CD4-positive, alpha-beta T cell treated with Interferon gamma for 1 hour (primary cell): ENCODE data around the gene DOHH.

Source experiments
- DNase-seq: peaks from one replicate; pipeline ENCODE4 v3.0.0-alpha.2; 2020

DOHH gene, protein sequence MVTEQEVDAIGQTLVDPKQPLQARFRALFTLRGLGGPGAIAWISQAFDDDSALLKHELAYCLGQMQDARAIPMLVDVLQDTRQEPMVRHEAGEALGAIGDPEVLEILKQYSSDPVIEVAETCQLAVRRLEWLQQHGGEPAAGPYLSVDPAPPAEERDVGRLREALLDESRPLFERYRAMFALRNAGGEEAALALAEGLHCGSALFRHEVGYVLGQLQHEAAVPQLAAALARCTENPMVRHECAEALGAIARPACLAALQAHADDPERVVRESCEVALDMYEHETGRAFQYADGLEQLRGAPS

DNA sequence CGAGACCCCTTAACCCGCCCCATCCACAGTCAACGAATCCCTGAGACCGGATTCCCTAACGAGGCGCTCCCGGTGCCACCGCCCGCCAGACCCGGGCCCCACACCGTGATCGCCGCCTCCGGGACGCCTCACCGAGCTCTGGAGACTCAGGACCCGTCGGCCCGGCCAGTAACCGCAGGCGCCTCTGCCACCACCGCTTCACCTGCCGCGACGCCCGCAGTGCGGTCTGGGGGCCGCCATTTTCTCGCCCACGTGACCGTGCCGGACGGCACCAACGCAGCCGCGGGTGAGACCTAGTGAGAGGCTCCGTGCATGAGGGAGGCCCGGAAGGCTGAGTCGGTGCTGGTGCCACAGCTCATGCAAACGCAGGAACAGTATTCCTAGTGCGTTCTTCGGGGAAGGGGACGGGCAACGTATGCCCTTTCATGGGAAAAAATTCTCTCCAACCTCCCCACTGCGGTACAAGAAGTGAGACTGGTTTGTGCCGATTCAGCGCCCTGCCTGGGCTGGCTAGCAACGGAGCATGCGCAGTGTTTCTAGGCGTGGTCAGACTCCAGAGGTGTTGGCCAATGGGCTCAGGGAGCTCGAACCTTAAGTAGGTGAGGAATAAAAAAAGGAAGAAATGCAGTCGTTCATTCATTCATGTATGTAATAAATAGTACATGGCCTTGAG lies at the start of gene DOHH:
Gene DOHH, minus strand, starts transcription at position 246 of the 673 bp plus-strand sequence. CDS start 3,860 bp downstream, outside the sequence.
- DNase-seq = peak; percentile 96

DNA sequence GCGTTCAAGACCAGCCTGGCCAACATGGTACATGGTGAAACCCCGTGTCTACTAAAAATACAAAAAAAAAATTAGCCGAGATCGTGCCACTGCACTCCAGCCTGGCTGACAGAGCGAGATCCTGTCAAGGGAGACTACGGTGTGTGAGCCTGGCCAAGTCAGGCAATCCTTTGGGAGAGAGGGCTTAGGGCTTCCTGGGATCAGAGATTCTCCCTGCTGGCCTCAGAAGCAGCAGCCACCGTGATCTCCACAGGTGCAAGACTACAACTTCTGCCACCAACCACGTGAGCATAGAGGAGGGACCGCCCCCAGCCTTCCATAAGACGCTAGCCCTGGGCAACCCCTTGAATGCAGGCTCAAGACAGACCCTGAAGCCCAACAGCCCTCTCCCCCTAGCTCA lies 49.3 kb upstream of the DOHH start:
- DNase-seq = no peak

DNA sequence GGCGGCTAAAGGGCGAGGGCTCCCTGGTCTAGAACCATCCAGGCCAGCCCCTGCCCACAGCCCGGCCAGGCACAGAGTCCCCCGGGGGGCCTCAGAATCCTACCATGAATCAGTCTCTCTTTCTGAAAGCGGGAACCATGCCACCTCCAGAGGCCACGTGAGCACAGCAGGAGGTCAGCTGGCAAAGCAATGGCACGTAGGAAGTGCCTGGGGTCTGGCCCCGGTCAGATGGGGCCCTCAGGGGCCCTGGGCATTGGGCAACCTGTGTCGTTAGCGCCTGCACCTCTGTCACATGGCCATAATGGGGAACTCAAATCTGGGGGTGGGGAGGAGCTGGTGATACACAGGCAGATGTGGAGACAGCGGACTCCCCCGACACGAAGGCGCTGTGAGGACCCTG lies 48.1 kb upstream of the DOHH start:
- peak; percentile 67 for DNase-seq

DNA sequence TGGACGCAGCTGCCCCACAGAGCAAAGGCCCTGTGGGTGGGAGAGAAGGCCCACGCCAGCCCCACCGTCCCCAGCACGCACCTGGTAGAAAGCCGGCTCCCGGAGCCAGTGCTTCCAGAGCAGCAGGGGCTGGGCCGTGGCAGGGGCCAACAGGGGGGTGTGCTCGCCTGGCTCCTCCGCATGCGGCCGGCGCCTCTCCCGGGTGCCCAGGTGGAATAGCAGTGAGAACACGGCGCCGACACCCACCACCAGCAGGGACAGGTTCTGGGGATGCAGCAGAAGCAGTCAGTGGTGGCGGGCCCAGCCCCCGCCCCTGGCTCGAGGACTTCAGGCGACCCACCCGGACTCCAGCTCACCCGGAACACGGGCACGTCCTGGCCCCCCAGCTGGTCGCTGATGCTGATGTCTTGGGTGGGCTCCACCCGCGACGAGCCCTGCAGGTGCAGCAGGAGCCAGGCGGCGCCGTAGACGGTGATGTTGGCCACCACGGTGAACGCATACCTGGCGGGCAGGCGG lies 47.4 kb upstream of the DOHH start:
- DNase-seq = no peak

DNA sequence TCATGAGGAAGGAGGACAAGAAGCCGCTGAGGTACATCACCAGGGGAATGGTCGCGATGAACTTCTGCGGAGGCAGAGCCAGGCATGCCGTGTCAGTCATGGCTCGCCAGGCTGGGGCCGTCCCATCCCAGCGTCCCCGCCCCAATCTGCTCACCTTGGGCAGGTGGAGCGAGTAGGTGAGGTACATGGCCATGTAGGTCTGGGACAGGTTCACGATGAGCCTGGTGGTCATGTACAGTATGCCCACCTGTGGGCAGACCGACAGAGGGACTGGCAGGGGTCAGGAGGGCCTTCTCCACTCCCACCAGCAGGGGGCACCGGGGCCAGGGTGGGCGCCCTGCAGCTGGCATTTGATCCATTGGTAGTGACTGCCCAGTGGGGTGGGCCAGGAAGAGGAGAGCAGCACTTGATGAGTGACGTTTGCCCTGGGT lies 46.8 kb upstream of the DOHH start:
- DNase-seq = no peak

DNA sequence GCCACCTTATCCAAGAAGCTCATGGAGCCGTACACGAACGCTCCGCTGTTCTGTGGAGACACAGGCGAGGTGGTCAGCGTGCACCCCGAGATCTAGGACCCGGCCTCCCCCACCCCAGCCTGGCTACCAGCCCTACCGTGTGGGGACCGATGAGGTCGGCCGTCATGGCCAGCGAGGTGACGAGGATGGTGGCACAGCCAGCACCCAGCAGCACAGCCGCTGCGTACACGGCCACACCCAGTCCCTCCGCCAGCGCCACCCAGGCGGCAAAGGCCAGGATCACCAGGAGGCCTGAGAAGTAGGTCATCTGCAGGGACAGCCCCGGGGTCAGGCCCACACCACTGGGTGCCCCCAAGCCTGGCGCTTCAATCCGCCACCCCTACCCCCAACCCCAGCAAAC lies 45.6 kb upstream of the DOHH start:
- no peak for DNase-seq

DNA sequence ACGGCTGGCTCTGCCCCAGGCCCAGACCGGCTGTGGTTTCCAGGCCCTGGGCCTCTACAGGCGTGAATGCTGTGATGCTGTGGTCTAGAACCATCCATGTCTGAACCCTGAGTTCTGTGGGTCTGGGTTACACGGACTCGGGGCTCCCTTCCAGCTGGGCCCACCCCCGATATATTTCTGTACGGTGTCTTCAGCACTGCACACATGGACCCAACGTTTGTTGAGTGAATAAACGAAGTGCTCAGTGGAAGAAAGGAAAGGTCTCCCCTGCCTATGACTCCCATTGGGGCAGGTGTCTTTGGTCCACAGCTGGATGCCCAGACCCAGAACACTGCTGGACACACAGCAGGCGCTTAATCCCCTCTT lies 45.2 kb upstream of the DOHH start:
- no peak for DNase-seq

DNA sequence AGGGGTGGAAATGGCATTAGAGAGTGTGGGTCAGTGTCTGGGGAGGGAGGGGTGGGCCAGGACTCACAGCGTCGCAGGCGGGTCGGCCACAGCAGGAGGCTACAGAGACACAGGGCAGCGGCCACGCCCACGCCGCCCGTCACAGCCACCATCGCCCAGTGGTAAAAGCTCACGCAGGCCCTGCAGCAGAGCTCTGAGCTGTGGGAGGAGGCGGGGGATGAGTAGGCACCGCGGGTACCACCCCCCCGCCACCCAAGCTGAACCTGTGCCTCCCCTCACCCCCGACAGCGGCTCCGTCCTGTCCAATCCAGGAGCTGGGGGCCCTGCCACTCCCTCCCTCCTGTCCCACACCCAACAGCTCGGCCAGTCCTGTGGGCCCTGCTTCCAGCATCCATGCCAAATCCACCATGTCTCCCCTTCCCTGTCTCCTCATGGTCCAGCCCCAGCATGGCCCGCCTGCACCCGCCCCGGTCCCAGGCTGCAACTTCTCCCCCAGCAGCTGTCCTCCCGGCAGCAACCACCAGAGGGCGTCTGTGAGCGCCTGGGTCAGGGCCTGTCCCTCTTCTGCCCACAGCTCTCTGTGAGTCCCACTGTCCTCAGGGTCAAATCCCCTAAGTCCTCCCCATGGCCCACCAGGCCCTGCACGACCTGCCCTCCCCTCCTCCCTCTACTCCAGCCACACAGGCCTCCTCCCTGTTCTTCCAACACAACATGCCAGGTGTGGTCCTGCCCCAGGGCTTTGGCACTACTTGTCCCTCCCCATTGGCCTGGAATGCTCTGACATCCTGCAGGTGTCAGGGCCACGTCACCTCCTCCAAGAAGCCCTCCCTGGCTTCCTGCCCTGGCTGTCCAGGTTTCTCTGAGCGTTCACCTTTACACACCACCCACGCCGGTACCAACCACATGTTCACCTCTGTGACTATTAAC lies 44.5 kb upstream of the DOHH start:
- peak; percentile 60 for DNase-seq

DNA sequence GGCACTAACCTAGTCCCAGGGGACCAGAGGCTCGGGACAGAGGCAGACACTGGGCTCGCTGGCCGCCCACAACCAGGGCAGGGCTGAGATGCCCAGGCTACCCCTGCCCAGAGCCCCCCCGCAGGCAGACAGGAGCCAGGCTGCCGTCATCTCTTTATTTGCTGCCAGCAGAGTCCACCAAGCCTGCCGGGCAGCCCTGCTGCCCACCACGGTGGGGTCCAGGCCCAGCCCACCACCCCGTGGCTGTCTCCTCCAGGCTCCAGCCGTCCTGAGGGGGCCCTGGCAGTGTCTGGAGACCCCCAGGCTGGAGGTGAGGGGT lies 43.5 kb upstream of the DOHH start:
- no peak for DNase-seq

DNA sequence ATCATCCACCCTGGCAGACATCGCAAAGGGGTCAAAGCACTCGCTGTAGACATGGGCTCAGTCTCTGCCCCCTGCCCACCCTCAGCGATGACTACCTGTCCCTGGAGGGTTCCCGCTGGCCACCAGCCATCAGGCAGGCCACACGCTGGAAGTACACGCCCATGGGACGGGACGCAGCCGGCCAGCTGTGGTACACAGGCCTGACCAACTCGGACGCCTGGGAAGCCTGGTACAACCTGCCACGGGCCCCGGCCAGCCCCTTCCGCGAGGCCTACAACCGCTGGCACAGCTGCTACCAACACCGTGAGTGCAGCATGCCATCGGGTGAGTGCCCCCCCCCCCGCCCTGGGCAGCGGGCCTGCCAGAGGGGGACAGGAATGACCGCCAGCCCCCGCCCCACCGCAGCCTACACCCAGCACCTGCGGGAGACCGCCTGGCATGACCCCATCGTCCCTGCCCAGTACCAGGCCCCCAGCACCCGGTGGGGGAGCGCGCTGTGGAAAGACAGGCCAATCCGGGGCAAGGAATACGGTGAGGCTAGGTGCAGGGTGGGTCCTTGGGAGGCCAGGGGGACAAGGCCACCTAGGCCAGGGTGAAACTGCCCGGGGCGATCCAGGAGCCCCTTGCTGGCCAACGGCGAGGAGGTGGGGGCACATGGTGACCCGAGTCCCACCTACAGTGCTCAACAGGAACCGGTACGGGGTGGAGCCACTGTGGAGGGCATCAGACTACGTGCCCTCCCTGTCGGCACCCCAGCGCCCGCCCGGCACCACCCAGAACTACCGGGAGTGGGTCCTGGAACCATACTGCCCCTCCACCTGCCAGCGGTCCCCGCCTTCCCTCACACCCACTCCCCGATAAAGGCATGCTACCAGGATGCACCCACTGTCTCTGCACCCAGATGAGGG lies 42.9 kb upstream of the DOHH start:
- no peak for DNase-seq

DNA sequence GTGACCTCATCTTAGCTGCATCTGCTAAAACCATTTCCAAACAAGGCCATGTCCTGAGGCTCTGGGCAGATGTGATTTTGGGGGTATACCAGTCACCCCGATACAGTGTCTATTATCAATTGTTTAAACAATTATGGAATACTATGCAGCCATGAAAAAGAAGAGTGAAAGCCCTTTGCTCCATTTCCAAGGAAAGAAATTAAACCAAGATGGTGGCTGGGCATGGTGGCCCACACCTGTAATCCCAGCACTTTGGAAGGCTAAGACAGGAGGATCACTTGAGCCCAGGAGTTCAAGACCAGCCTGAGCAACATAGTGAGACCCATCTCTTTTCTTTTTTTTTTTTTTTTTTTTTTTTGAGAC lies 39.3 kb upstream of the DOHH start:
- no peak for DNase-seq

DNA sequence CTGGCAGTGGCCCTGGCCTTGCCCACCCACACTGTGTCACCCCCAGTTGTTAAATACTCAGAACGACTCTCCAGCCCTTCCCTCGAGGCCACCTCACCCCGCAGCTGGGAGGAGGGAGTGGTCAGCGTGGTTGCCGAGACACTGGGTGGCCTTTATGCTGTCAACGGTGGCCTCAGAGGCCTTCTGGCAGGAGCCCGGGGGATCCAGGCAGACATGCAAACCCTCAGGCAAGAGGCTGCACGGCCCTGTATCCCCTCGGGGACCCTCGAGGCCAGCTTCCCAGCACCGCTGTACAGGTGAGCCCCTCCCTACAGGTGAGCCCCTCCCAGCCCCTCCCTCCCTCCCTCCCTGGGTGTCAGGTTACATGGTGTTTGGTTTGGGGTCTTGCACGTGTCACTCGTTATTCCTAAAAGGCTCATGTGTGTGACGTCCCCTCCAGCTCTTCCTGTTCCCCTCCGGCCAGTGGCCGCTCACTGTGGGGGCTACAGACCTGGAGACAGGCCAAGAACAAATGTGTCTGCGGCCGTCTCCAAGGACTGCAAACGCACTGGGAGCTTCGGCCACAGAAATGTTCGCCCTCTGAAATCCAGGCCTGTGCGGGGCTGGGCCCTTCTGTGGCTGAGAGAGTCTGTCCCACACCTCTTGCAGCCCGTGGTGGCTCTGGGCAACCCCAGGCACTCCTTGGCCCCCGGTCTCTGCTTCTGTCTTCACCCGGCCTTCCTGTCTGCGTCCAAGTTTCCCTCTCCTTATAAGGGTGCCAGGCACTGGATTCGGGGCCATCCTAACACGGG lies 38.7 kb upstream of the DOHH start, which contains the start of gene TEKTIP1:
Gene TEKTIP1, plus strand, starts transcription at position 210 of the 791 bp plus-strand sequence. Its CDS starts 4 bp downstream, at position 214.
- no peak for DNase-seq

DNA sequence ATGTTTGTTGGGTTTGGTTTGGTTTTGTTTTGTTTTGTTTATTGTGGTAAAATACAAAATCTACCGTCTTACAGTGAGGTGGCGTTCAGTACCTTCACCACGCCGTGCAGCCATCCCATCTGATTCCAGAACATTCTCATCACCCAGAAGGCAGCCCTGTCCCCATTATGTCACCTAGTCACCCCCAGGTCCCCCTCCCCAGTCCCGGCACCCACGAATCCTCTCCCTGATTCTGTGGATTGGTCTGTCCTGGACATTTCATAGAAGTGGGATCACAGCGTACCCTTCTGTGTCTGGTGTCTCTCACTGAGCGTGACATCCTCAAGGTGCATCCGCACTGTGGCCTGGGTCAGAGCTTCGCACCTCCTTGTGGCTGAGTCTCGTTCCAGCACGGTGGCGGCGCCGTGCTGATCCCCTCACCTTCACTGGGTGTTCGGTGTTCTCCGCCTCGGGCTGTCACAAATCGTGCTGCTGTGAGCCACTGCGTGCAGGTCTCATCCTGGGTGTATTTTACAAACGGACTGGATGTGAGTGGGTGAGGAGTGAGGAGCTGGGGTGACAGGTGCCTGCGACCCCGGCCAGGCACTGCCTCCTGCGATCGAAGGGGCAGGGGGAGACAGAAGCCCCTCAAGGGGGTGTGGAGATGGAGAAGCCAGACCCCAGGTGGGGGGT lies 37.9 kb upstream of the DOHH start:
- DNase-seq = no peak

DNA sequence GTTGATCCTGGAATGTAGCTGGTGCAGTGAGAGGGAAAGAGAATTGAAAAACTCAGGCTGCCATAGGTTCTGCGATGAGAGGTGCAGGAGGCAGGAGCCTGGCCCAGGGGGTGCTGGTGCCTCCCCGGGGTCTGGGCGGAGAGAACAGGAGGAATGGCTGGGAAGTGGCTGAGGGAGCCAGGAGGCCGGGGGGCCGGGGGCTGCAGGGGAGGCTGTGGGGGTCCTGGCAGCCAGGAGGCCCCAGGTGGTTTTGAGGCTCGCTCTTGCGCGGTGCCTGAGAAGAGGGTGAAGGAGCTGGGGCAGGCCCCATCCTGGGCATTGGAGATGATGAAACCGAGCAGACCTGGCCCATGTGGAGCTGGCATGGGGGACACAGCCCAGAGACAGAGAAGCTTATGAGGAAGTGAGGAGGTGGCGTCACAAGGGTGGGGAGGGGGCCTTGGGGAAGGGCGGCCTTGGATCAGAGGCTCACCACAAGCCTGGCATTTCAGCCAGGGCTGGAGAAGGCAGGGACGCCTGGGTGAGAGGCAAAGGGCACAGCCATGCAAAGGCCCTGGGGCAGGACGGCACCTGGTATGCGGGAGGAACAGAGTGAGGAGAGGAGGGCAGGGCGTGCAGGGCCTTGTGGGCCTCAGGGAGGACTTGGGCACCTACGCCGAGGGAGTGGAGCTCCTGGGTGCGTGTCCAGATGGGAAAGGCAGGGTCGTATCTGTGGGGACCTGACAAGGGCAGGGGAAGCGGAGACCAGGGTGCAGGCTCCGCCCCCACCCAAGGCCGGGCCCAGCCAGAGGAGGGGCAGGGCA lies 37.2 kb upstream of the DOHH start:
- DNase-seq = no peak

DNA sequence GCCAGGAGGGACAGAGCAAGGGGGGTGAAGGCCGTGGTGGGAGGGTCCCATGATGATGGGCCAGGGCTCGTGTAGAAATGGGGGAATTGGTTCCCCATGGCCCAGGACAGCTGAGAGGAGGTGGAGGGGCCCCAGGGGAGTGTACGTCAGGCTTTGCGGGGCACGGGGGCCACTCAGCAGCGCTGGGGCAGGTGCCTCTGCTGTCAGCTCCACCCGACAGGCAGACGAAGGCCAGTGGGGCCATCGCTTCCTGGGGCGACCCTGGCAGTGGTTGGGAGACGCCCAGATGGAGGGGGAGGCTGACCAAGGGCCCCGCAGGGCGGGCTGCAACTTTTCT lies 36.6 kb upstream of the DOHH start:
- no peak for DNase-seq

DNA sequence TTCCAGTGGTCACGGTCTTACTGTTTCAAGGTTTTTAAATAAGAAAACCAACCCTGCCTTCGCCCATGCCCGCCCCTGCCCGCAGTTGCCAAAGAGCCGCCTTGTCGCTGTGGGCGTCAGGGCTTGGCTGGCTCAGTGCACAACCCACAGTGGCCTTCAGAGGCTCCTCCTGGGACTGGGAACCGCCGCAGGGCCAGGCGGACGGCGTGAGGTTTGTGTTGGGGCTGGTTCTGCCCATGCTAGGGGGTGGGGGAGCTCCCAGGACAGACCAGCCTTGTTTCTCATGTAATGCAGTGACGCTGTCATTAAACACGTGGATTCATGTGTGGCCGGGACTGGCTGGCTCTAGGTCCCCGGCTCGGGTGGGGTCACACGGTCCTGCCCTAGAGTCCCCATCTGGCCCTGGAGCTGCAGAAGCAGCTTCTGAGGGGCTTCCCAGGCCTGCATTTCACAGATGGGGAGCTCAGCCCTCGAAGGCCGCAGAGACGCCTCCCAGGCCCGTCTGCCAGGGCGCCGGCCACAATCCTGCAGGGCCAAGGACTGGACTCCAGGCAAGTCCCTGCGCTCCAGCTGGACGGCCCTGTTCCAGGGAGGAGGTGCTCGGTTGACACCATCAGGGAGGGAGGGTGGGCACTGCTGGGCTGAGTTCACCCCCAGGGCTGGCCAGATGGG lies 36.1 kb upstream of the DOHH start:
- DNase-seq = no peak

DNA sequence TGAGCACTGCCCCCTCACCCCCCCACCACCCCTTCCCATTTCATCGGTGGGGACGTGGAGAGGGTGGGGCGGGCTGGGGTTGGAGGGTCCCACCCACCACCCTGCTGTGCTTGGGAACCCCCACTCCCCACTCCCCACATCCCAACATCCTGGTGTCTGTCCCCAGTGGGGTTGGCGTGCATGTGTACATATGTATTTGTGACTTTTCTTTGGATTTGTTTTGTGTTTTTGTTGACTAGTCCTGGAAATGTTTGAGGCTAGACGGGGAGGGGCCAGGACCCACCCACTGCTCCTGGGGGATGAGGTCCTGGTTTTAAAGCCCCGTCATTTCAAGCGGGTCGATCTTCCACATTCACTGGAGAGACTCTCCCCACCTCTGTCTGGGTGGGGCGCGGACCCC lies 35.5 kb upstream of the DOHH start:
- DNase-seq = no peak

DNA sequence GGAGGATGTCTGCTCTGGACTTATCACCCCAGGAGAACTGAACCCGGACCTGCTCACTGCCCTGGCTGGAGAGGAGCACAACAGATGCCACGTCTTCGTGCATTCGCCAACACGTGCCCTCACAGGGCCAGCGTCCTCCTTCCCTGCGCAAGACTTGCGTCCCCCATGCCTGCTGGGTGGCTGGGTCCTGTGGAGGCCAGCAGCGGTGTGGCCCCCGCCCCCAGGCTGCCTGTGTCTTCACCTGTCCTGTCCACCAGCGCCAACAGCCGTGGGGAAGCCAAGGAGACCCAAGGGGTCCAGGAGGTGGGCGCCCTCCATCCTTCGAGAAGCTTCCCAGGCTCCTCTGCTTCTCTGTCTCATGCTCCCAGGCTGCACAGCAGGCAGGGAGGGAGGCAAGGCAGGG lies 35.1 kb upstream of the DOHH start:
- no peak for DNase-seq

DNA sequence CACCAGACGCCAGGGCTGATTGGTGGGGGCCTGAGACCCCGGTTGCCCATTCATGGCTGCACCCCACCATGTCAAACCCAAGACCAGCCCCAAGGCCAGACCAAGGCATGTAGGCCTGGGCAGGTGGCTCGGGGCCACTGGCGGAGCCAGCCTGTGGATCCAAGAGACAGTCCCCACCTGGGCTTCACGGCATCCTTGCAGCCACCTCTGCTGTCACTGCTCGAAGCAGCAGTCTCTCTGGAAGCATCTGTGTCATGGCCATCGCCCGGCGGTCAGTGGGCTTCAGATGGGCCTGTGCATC lies 34.7 kb upstream of the DOHH start:
- no peak for DNase-seq
